IMR-90 (cell line): ENCODE results near the gene LPAR1. TPM values are rescaled to one million over a fixed set of nuclear protein-coding genes. Genes with fewer than 3 reads are reported as not detected.
A peak's percentile ranks its signal among the peaks of the same experiment; 100 is the strongest.

Experiments
- ATAC-seq: fragments of 200-7000 bp; cut with Tn5 transposase; 2 replicates; pipeline ENCODE4 v1.9.1; 2020; ENCODE audit warnings: low read depth, mild to moderate bottlenecking, moderate library complexity
- BruUV-seq: library from RNA; stranded (reverse); fragments of 400-500 nt; replicated peaks from 2 replicates; lab custom pipeline; 2021; lab: Mats Ljungman, UMichigan
- CTCF ChIA-PET: fragments of 300-600 bp; formaldehyde crosslinking; extraction: SDS; loops from one replicate; lab custom pipeline; 2021; ENCODE audit warnings: antibody characterized with exemption; lab: Yijun Ruan, JAX
- POLR2A ChIA-PET: fragments of 300-600 bp; sonication (Branson Sonifier 250); formaldehyde crosslinking; loops from one replicate; lab custom pipeline; 2022; ENCODE audit warnings: antibody characterized with exemption; ENCODE audit not compliant: unreplicated experiment; lab: Charles Lee
- DNase-seq: peaks from one replicate; pipeline ENCODE4 v3.0.0; 2013
- H2AFZ ChIP-seq: replicated peaks from 2 replicates; pipeline ENCODE3; 2013; ENCODE audit warnings: low read length, mild to moderate bottlenecking; ENCODE audit not compliant: poor library complexity
- H2AK5ac ChIP-seq: 2 replicates; pipeline ENCODE4 v1.6.1; 2013; ENCODE audit warnings: low read depth, low read length, inconsistent platforms
- H2AK9ac ChIP-seq: replicated peaks from 2 replicates; pipeline ENCODE3; 2013; ENCODE audit warnings: mild to moderate bottlenecking, low read depth, low read length, moderate library complexity; ENCODE audit not compliant: poor library complexity
- H2BK120ac ChIP-seq: 2 replicates; pipeline ENCODE4 v1.6.1; 2013; ENCODE audit warnings: low read depth, low read length, inconsistent platforms
- H2BK15ac ChIP-seq: 3 replicates; pipeline ENCODE4 v1.6.1; 2013; ENCODE audit warnings: low read depth, low read length, inconsistent platforms
- H2BK20ac ChIP-seq: 2 replicates; pipeline ENCODE4 v1.6.1; 2013; ENCODE audit warnings: low read depth, mild to moderate bottlenecking, inconsistent platforms, low read length, moderate library complexity
- H2BK5ac ChIP-seq: 2 replicates; pipeline ENCODE4 v1.6.1; 2013; ENCODE audit warnings: mild to moderate bottlenecking, low read depth, low read length, inconsistent platforms; ENCODE audit not compliant: poor library complexity, severe bottlenecking
- H3K14ac ChIP-seq: replicated peaks from 2 replicates; pipeline ENCODE4 v1.6.1; 2013; ENCODE audit warnings: low read depth, low read length, inconsistent platforms
- H3K18ac ChIP-seq: 2 replicates; pipeline ENCODE4 v1.6.1; 2013; ENCODE audit warnings: low read depth, low read length, control low read depth
- H3K23ac ChIP-seq: 2 replicates; pipeline ENCODE4 v1.6.1; 2013; ENCODE audit warnings: low read depth, low read length, inconsistent platforms
- H3K27ac ChIP-seq: 2 replicates; pipeline ENCODE4 v1.5.1; 2013; ENCODE audit warnings: mild to moderate bottlenecking, control low read depth, low read length; ENCODE audit not compliant: insufficient read depth
- H3K27me3 ChIP-seq: 2 replicates; pipeline ENCODE4 v1.6.1; 2013; ENCODE audit warnings: low read length; ENCODE audit not compliant: control insufficient read depth, insufficient read depth
- H3K36me3 ChIP-seq: 2 replicates; pipeline ENCODE4 v1.6.1; 2013; ENCODE audit warnings: low read length, mixed read lengths; ENCODE audit not compliant: control insufficient read depth, insufficient read depth
- H3K4ac ChIP-seq: 2 replicates; pipeline ENCODE4 v1.6.1; 2013; ENCODE audit warnings: low read depth, low read length, inconsistent platforms
- H3K4me1 ChIP-seq: 2 replicates; pipeline ENCODE4 v1.6.1; 2013; ENCODE audit warnings: low read length, mixed read lengths; ENCODE audit not compliant: control insufficient read depth, insufficient read depth
- H3K4me2 ChIP-seq: 2 replicates; pipeline ENCODE4 v1.6.1; 2013; ENCODE audit warnings: low read depth, mild to moderate bottlenecking, control low read depth, low read length, moderate library complexity
- H3K4me3 ChIP-seq: 2 replicates; pipeline ENCODE4 v1.5.1; 2013; ENCODE audit warnings: low read depth, mild to moderate bottlenecking, control low read depth, low read length, moderate library complexity; ENCODE audit not compliant: insufficient read depth
- H3K56ac ChIP-seq: 2 replicates; pipeline ENCODE4 v1.6.1; 2013; ENCODE audit warnings: low read length, inconsistent platforms; ENCODE audit not compliant: insufficient read depth; ENCODE audit errors: extremely low read depth
- H3K79me1 ChIP-seq, 2 experiments: 2 replicates each; pipeline ENCODE4 v1.6.1; 2013; ENCODE audit warnings: low read length in 2 of 2, inconsistent platforms in 1 of 2, low read depth in 1 of 2
- H3K9ac ChIP-seq: 2 replicates; pipeline ENCODE4 v1.6.1; 2013; ENCODE audit warnings: low read depth, low read length, control low read depth
- H3K9me1 ChIP-seq: 2 replicates; pipeline ENCODE4 v1.6.1; 2013; ENCODE audit warnings: low read length, inconsistent platforms; ENCODE audit not compliant: insufficient read depth
- H3K9me3 ChIP-seq: 2 replicates; pipeline ENCODE4 v1.6.1; 2013; ENCODE audit warnings: low read length; ENCODE audit not compliant: control insufficient read depth, insufficient read depth
- H4K20me1 ChIP-seq: 2 replicates; pipeline ENCODE4 v1.6.1; 2013; ENCODE audit warnings: low read length, inconsistent platforms; ENCODE audit not compliant: insufficient read depth
- H4K5ac ChIP-seq: 2 replicates; pipeline ENCODE4 v1.6.1; 2013; ENCODE audit warnings: mild to moderate bottlenecking, low read depth, low read length, control low read depth
- H4K8ac ChIP-seq, 2 experiments: 2 replicates each; pipeline ENCODE4 v1.6.1; 2013; ENCODE audit warnings: low read depth in 2 of 2, low read length in 2 of 2, control low read depth in 1 of 2, inconsistent platforms in 1 of 2
- H4K91ac ChIP-seq: 2 replicates; pipeline ENCODE4 v1.6.1; 2013; ENCODE audit warnings: low read depth, low read length, inconsistent platforms; ENCODE audit not compliant: insufficient read depth
- CEBPB ChIP-seq: IDR thresholded peaks from 2 replicates; pipeline ENCODE4 v1.6.1; 2012; ENCODE audit warnings: low read depth, low read length, improper control_type of control experiment
- MAFK ChIP-seq: IDR thresholded peaks from 2 replicates; pipeline ENCODE4 v1.6.1; 2012; ENCODE audit warnings: low read depth, low read length, improper control_type of control experiment
- MXI1 ChIP-seq: IDR thresholded peaks from 2 replicates; pipeline ENCODE4 v1.6.1; 2012; ENCODE audit warnings: low read depth, mild to moderate bottlenecking, low read length, moderate library complexity, borderline replicate concordance
- RCOR1 ChIP-seq: IDR thresholded peaks from 2 replicates; pipeline ENCODE4 v1.6.1; 2012; ENCODE audit warnings: mild to moderate bottlenecking, low read length, improper control_type of control experiment; ENCODE audit not compliant: insufficient replicate concordance
- WGBS, 2 experiments: methylation state at CpG; one replicate each; pipeline versions ENCODE4 v1.1.5 to v1.1.7; 2013; ENCODE audit warnings: missing lambda C conversion rate in 2 of 2; ENCODE audit not compliant: insufficient read length in 1 of 2; ENCODE audit errors: extremely low coverage in 2 of 2; 5-methylcytosine and 5-hydroxymethylcytosine counted together
- dilution Hi-C: fragments of 300-500 bp; cut with HindIII; formaldehyde crosslinking; loops from one replicate; pipeline ENCODE4 v1.14.3; 2018; ENCODE audit warnings: low sequenced_read_pairs; ENCODE audit not compliant: unreplicated experiment
- in situ Hi-C: fragments of 300-500 bp; cut with MboI; formaldehyde crosslinking; loops from 3 replicates; pipeline ENCODE4 v1.14.3; 2019; ENCODE audit warnings: low sequenced_read_pairs, inconsistent platforms, mixed read lengths
- intact Hi-C: fragments of 100-400 bp; cut with micrococcal nuclease; formaldehyde crosslinking; loops from 2 replicates; pipeline ENCODE4 v1.10.0; 2022
- polyA plus RNA-seq, 3 experiments: library from polyadenylated mRNA; depleted of rRNA; stranded (reverse); fragments of >200 nt; gene quantifications; 2 replicates each; pipeline ENCODE4 v1.2.3, GENCODE V29; 2012; ENCODE audit warnings: low replicate concordance in 1 of 3
- total RNA-seq: library from RNA; depleted of rRNA; stranded (reverse); fragments of >200 nt; gene quantifications from 2 replicates; pipeline ENCODE4 v1.2.3, GENCODE V29; 2012
- TF ChIP-seq, protein P1 (sequence below): fragments of 150-350 bp; IDR thresholded peaks from 2 replicates; pipeline ENCODE4 v1.6.1; 2017; ENCODE audit warnings: mild to moderate bottlenecking, antibody characterized with exemption, low read length, low read depth

The LPAR1 gene
- total and polyA plus RNA-seq, 2 of the 4 experiments (the other 2 are of a cell fraction), result 171 to 315 TPM

GRCh38 chr9:110900917-110901316 is 137.4 kb downstream of the LPAR1 start:
- peak overlapping the region; percentile 78 for H2BK120ac ChIP-seq
- peaks cover 6% of the 10 kb centered on the region for H3K9me1 ChIP-seq
- CTCF ChIA-PET, result interaction anchor here (0.5 kb wide), 1 partner anchor 70 kb away, joined by 3 read pairs; no protein-coding TSS in a partner anchor
- peak overlapping the region; percentile 81 for H2BK5ac ChIP-seq
- H2BK20ac ChIP-seq, result peak overlapping the region; percentile 6; the same call in 1 of the 2 replicates
- peak overlapping the region; percentile 0 to 75; a peak in 3 of 4 replicates for H4K8ac ChIP-seq
- peak overlapping the region; percentile 34; the same call in 1 of the 2 replicates for H3K4ac ChIP-seq
- WGBS, 2 experiments, result no CpG with 5 or more reads among the region's 6 CpGs
- H2BK15ac ChIP-seq, result peak overlapping the region; percentile 4; the same call in 1 of the 3 replicates
- peak overlapping the region; percentile 9; the same call in 1 of the 2 replicates for H3K23ac ChIP-seq
- peak overlapping the region; percentile 26 for H3K14ac ChIP-seq
- no TSS peak for BruUV-seq
- intact Hi-C loops (no loop called here), dilution Hi-C loops (no loop called here), in situ Hi-C loops (loop anchor here (25.0 kb wide), 1 partner anchor 264 kb away; no protein-coding TSS in a partner anchor)
- H2AFZ ChIP-seq, result no peak overlapping the region
- no peaks in the 10 kb centered on the region for H3K27me3 ChIP-seq
- H3K56ac ChIP-seq, result 0 out of 2 replicates have a peak overlapping the region, but pooled peaks have one; percentile 33
- H4K20me1 ChIP-seq, result no peaks in the 10 kb centered on the region; the same call in 1 of the 2 replicates
- peaks cover 5% of the 10 kb centered on the region for H3K9me3 ChIP-seq
- peak overlapping the region; percentile 85; the same call in 1 of the 2 replicates for H4K5ac ChIP-seq
- H2AK9ac ChIP-seq, result no peak overlapping the region
- peak overlapping the region; percentile 97; the same call in 1 of the 2 replicates for H3K18ac ChIP-seq
- peak overlapping the region; percentile 68 for H3K4me2 ChIP-seq
- H3K4me1 ChIP-seq, result peaks cover 10% of the 10 kb centered on the region
- H3K36me3 ChIP-seq, result peaks cover 13% of the 10 kb centered on the region
- no peak overlapping the region for H3K4me3 ChIP-seq
- peak overlapping the region; percentile 46; the same call in 1 of the 2 replicates for H4K91ac ChIP-seq
- peak; percentile 63 for DNase-seq
- peaks cover 39 to 75% of the 10 kb centered on the region in 2 experiments for H3K79me1 ChIP-seq
- TF ChIP-seq CEBPB, result no peak
- no peak for TF ChIP-seq RCOR1
- TF ChIP-seq, protein P1, sequence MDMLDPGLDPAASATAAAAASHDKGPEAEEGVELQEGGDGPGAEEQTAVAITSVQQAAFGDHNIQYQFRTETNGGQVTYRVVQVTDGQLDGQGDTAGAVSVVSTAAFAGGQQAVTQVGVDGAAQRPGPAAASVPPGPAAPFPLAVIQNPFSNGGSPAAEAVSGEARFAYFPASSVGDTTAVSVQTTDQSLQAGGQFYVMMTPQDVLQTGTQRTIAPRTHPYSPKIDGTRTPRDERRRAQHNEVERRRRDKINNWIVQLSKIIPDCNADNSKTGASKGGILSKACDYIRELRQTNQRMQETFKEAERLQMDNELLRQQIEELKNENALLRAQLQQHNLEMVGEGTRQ, result no peak
- TF ChIP-seq MXI1, result peak; percentile 33; the same call in 1 of the 2 replicates
- TF ChIP-seq MAFK, result no peak
- ATAC-seq, result peak; percentile 42
- peak overlapping the region; percentile 24; the same call in 1 of the 2 replicates for H3K9ac ChIP-seq
- H2AK5ac ChIP-seq, result peak overlapping the region; percentile 69
- POLR2A ChIA-PET, result no interaction called here
- peak overlapping the region; percentile 58 for H3K27ac ChIP-seq
